ENCODE results near the gene UBE2O.

UBE2O gene

GRCh38 chr17:76422406-76422805 is 30.5 kb downstream of the UBE2O start:
- Histone ChIP-seq H3K4me1 (ENCODE audit: insufficient read depth, low read length, severe bottlenecking) (peaks cover 47% of the 10 kb centered on the region), H3K79me2 (ENCODE audit: insufficient read depth, low read length) (no peaks in the 10 kb centered on the region), H2AFZ (ENCODE audit: low read length) (no peak overlapping the region), H3F3A (ENCODE audit: insufficient read depth, low read length) (no peaks in the 10 kb centered on the region), H3K9me3 (ENCODE audit: low read length) (no peaks in the 10 kb centered on the region), H3K9ac (ENCODE audit: low read length) (no peak overlapping the region), H3K27me3 (ENCODE audit: insufficient read depth, low read length) (no peaks in the 10 kb centered on the region), H3K9me2 (ENCODE audit: low read depth, low read length) (no peaks in the 10 kb centered on the region), H3K4me2 (ENCODE audit: low read length) (no peak overlapping the region; the same call in 1 of the 2 replicates), H3K4me3 (ENCODE audit: low read depth, low read length, poor library complexity, severe bottlenecking) (no peak overlapping the region), H4K20me1 (ENCODE audit: insufficient read depth, low read length) (no peaks in the 10 kb centered on the region), H3K36me3 (ENCODE audit: insufficient read depth, low read length) (no peaks in the 10 kb centered on the region; the same call in 1 of the 2 replicates), H3K27ac (ENCODE audit: low read depth, low read length, poor library complexity, severe bottlenecking) (peak overlapping the region; percentile 30)
- TF ChIP-seq, protein P1, sequence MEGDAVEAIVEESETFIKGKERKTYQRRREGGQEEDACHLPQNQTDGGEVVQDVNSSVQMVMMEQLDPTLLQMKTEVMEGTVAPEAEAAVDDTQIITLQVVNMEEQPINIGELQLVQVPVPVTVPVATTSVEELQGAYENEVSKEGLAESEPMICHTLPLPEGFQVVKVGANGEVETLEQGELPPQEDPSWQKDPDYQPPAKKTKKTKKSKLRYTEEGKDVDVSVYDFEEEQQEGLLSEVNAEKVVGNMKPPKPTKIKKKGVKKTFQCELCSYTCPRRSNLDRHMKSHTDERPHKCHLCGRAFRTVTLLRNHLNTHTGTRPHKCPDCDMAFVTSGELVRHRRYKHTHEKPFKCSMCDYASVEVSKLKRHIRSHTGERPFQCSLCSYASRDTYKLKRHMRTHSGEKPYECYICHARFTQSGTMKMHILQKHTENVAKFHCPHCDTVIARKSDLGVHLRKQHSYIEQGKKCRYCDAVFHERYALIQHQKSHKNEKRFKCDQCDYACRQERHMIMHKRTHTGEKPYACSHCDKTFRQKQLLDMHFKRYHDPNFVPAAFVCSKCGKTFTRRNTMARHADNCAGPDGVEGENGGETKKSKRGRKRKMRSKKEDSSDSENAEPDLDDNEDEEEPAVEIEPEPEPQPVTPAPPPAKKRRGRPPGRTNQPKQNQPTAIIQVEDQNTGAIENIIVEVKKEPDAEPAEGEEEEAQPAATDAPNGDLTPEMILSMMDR (IDR thresholded peaks at IDR 0.05; ENCODE audit: low read length) = no peak
- no peak for TF ChIP-seq EZH2 (IDR thresholded peaks at IDR 0.05; ENCODE audit: borderline replicate concordance, low read length)

DNA sequence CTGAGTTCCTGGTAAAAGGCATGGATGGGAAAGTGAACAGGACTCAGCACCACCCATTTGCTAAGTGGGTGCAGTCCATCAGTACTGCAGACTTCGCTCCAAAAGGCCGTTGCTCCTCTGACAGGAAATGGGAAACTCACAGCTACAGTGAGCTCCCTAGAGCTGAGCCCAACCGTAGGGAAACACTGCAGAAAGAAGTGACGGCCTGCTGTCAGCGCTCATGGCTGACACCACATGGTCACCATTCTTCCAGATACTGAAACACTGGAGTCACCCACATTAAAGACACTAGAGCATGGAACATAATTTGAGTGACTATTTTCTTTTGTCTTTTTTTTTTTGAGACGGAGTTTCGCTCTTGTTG is 31.9 kb downstream of the UBE2O start:
- H3K36me3 ChIP-seq (ENCODE audit: insufficient read depth, low read length) = no peaks in the 10 kb centered on the region; the same call in 1 of the 2 replicates
- peaks cover 43% of the 10 kb centered on the region for H3K4me1 ChIP-seq (ENCODE audit: insufficient read depth, low read length, severe bottlenecking)
- no peaks in the 10 kb centered on the region for H3K27me3 ChIP-seq (ENCODE audit: insufficient read depth, low read length)
- no peaks in the 10 kb centered on the region for H3K9me2 ChIP-seq (ENCODE audit: low read depth, low read length)
- no peaks in the 10 kb centered on the region for H3K9me3 ChIP-seq (ENCODE audit: low read length)
- H3K4me3 ChIP-seq (ENCODE audit: low read depth, low read length, poor library complexity, severe bottlenecking) = no peak overlapping the region
- H4K20me1 ChIP-seq (ENCODE audit: insufficient read depth, low read length) = no peaks in the 10 kb centered on the region
- no peaks in the 10 kb centered on the region for H3K79me2 ChIP-seq (ENCODE audit: insufficient read depth, low read length)
- no peak overlapping the region for H2AFZ ChIP-seq (ENCODE audit: low read length)
- H3F3A ChIP-seq (ENCODE audit: insufficient read depth, low read length) = no peaks in the 10 kb centered on the region
- H3K9ac ChIP-seq (ENCODE audit: low read length) = no peak overlapping the region
- no peak for TF ChIP-seq EZH2 (IDR thresholded peaks at IDR 0.05; ENCODE audit: borderline replicate concordance, low read length)
- TF ChIP-seq, protein P1 (IDR thresholded peaks at IDR 0.05; ENCODE audit: low read length) = no peak
- peak overlapping the region; percentile 40; the same call in 1 of the 2 replicates for H3K4me2 ChIP-seq (ENCODE audit: low read length)
- H3K27ac ChIP-seq (ENCODE audit: low read depth, low read length, poor library complexity, severe bottlenecking) = peak overlapping the region; percentile 68

DNA sequence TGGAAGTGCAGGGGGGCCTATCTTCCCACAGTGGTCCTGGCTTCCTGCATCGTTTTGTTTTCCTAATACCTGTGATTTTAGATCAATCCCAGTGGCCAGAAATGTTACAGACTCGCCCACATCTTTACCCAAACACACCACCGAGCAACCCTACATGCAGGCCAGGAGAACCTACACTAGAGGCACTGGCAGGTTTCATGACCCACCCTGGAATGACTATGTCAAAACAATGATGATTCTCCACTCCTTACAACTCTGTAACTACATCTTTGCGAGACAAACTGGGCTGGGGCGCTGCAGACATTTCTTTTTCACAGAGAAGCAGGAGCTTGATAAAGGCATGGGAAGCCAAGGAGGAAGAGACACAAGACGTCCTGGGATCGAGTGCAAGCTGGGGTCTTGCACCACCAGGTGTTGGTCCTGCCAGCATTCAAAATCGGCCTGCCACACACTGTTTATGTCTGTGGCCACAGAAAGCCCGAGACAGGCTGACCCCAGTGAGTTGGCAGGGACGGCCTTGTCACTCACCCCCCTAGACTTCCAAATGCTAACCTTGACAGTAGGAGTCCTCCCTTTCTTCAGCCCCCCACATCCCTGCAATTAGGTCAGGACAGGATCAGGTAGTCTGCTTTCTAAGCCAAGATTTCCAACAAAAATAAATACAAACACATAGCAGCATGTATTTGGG is 32.5 kb downstream of the UBE2O start:
- Histone ChIP-seq H3K4me3 (ENCODE audit: low read depth, low read length, poor library complexity, severe bottlenecking) (no peak overlapping the region), H3K9ac (ENCODE audit: low read length) (no peak overlapping the region; the same call in 1 of the 2 replicates), H2AFZ (ENCODE audit: low read length) (no peak overlapping the region), H3K4me2 (ENCODE audit: low read length) (peak overlapping the region; percentile 40; the same call in 1 of the 2 replicates), H3K36me3 (ENCODE audit: insufficient read depth, low read length) (no peaks in the 10 kb centered on the region; the same call in 1 of the 2 replicates), H3K27me3 (ENCODE audit: insufficient read depth, low read length) (no peaks in the 10 kb centered on the region), H3F3A (ENCODE audit: insufficient read depth, low read length) (no peaks in the 10 kb centered on the region), H3K4me1 (ENCODE audit: insufficient read depth, low read length, severe bottlenecking) (peaks cover 43% of the 10 kb centered on the region), H3K79me2 (ENCODE audit: insufficient read depth, low read length) (no peaks in the 10 kb centered on the region), H4K20me1 (ENCODE audit: insufficient read depth, low read length) (no peaks in the 10 kb centered on the region), H3K9me3 (ENCODE audit: low read length) (no peaks in the 10 kb centered on the region), H3K27ac (ENCODE audit: low read depth, low read length, poor library complexity, severe bottlenecking) (peak overlapping the region; percentile 68), H3K9me2 (ENCODE audit: low read depth, low read length) (no peaks in the 10 kb centered on the region)
- TF ChIP-seq EZH2 (IDR thresholded peaks at IDR 0.05; ENCODE audit: borderline replicate concordance, low read length) = no peak
- TF ChIP-seq, protein P1 (IDR thresholded peaks at IDR 0.05; ENCODE audit: low read length) = no peak

Measured in OCI-LY1 (cell line).